HepG2 (cell line): ENCODE measurements around the gene CCDC50.

Experiments used
- ARID5B ChIP-seq: IDR thresholded peaks from 2 replicates; pipeline ENCODE4 v1.4.0; 2020; ENCODE audit warnings: mild to moderate bottlenecking, missing genetic modification reagents
- CTCF ChIP-seq: sonication (generic); formaldehyde crosslinking; IDR thresholded peaks from 2 replicates; pipeline ENCODE4 v1.5.0; 2020; ENCODE audit warnings: mild to moderate bottlenecking, missing genetic modification reagents, moderate library complexity
- FOXA1 ChIP-seq, 2 experiments: fragments of 450-650 bp in 1 of 2; sonication (generic) in 1 of 2; formaldehyde crosslinking in 1 of 2; IDR thresholded peaks; 2 replicates each; pipeline versions ENCODE4 v1.4.0 to v1.6.1; 2016 to 2020; ENCODE audit warnings: missing genetic modification reagents in 1 of 2
- HINFP ChIP-seq: sonication (generic); formaldehyde crosslinking; IDR thresholded peaks from 2 replicates; pipeline ENCODE4 v1.4.0; 2020; ENCODE audit warnings: low read depth, mild to moderate bottlenecking, missing genetic modification reagents
- MXD4 ChIP-seq: IDR thresholded peaks from 2 replicates; pipeline ENCODE4 v1.6.1; 2016; ENCODE audit warnings: mild to moderate bottlenecking, missing biosample characterization, missing genetic modification reagents
- SKIL ChIP-seq: sonication (generic); formaldehyde crosslinking; IDR thresholded peaks from 2 replicates; pipeline ENCODE4 v1.8.0; 2022; ENCODE audit warnings: missing genetic modification reagents, mild to moderate bottlenecking, moderate library complexity, borderline replicate concordance
- SMC3 ChIP-seq: IDR thresholded peaks from 2 replicates; pipeline ENCODE4 v1.6.1; 2011; ENCODE audit warnings: low read length, improper control_type of control experiment
- SP2 ChIP-seq: sonication (generic); formaldehyde crosslinking; IDR thresholded peaks from 2 replicates; pipeline ENCODE4 v1.5.1; 2020; ENCODE audit warnings: mild to moderate bottlenecking, missing genetic modification reagents
- ZNF10 ChIP-seq: sonication (generic); formaldehyde crosslinking; IDR thresholded peaks from 2 replicates; pipeline ENCODE4 v1.4.0; 2020; ENCODE audit warnings: mild to moderate bottlenecking, low read depth, missing genetic modification reagents, borderline replicate concordance
- ZNF513 ChIP-seq: sonication (generic); formaldehyde crosslinking; conservative IDR thresholded peaks from 2 replicates; pipeline ENCODE4 v1.5.0; 2020; ENCODE audit warnings: missing genetic modification reagents
- ZSCAN12 ChIP-seq: sonication (generic); formaldehyde crosslinking; IDR thresholded peaks from 2 replicates; pipeline ENCODE4 v1.9.0; 2021; ENCODE audit warnings: mild to moderate bottlenecking, missing genetic modification reagents

GRCh38 chr3:191282251-191283185, 46.7 kb upstream of the CCDC50 start:
- TF ChIP-seq SKIL (CRISPR knock-in tag) (no peak), ZNF513 (CRISPR knock-in tag) (no peak), ZNF10 (CRISPR knock-in tag) (no peak), FOXA1 (IDR thresholded peaks at IDR 0.05) (no peak), FOXA1 (CRISPR knock-in tag; IDR thresholded peaks at IDR 0.05) (no peak), ARID5B (CRISPR knock-in tag) (no peak), SP2 (CRISPR knock-in tag) (no peak), HINFP (CRISPR knock-in tag) (no peak), SMC3 (no peak), MXD4 (no peak), ZSCAN12 (no peak), CTCF (CRISPR knock-in tag) (no peak)
